ENCODE results near the gene MTAP. TPM values are rescaled to one million over a fixed set of nuclear protein-coding genes. Genes with fewer than 3 reads are reported as not detected.

The MTAP gene
- total and polyA plus RNA-seq, 9 of the 15 experiments (the other 6 are each of a cell fraction or from before 2014, with no cell fraction given): 0.07 TPM; not detected in 8

- H3K27me3 ChIP-seq (ENCODE audit: control insufficient read depth in 2 of 2, insufficient read depth in 2 of 2, low read length in 2 of 2): no peaks in the 10 kb centered on the region
- DNase-seq (ENCODE audit: extremely low read depth in 1 of 4, low spot score in 3 of 4) (no peak), ATAC-seq (no peak), FAIRE-seq (no peak)
- H3K4me3 ChIP-seq: no peak overlapping the region
- intact Hi-C loops (cut with micrococcal nuclease): no loop called here
- H3K4me1 ChIP-seq (replicated peaks in 1 of 2; ENCODE audit: control insufficient read depth in 2 of 2, insufficient read depth in 2 of 2, low read length in 2 of 2): no peaks in the 10 kb centered on the region
- H3K9ac ChIP-seq (ENCODE audit: insufficient read depth in 1 of 2, low read depth in 2 of 2, low read length in 2 of 2): no peak overlapping the region
- H3K4me2 ChIP-seq (ENCODE audit: insufficient read depth, low read length): no peak overlapping the region
- no peak for TF ChIP-seq XRCC5 (IDR thresholded peaks at IDR 0.05; ENCODE audit: low read depth, low read length)
- no peak for TF ChIP-seq NCOA1 (IDR thresholded peaks at IDR 0.05; ENCODE audit: low read depth)
- no peaks in the 10 kb centered on the region for H4K20me1 ChIP-seq (replicated peaks; ENCODE audit: control insufficient read depth, insufficient read depth, low read length)
- in situ Hi-C loops (cut with MboI): no loop called here
- ChIA-PET CTCF (ENCODE audit: low intra/inter-chr PET ratio) (no interaction called here), POLR2A (no interaction called here)
- BruUV-seq (replicated peaks): no TSS peak
- H3K9me1 ChIP-seq (ENCODE audit: control insufficient read depth, insufficient read depth, low read length): no peaks in the 10 kb centered on the region
- H3K9me3 ChIP-seq (replicated peaks; ENCODE audit: control insufficient read depth, insufficient read depth, low read depth, low read length): no peaks in the 10 kb centered on the region
- H3K27ac ChIP-seq (ENCODE audit: extremely low read depth, low read depth, low read length): no peak overlapping the region
- no peaks in the 10 kb centered on the region for H3K79me2 ChIP-seq (ENCODE audit: control insufficient read depth, insufficient read depth, low read length)
- H3K36me3 ChIP-seq (ENCODE audit: control insufficient read depth, insufficient read depth, low read length): no peaks in the 10 kb centered on the region
- no CpG with 5 or more reads among the region's 1 CpG for WGBS (ENCODE audit: insufficient coverage, low coverage, missing lambda C conversion rate)
- no peak overlapping the region for H2AFZ ChIP-seq (ENCODE audit: low read depth, low read length)
Observed at GRCh38 chr9:21889673-21890072, 87.2 kb downstream of the MTAP start.

GRCh38 chr9:21890696-21891095 lies 88.3 kb downstream of the MTAP start:
- H3K9ac ChIP-seq (ENCODE audit: insufficient read depth in 1 of 2, low read depth in 2 of 2, low read length in 2 of 2): no peak overlapping the region
- H3K79me2 ChIP-seq (ENCODE audit: control insufficient read depth, insufficient read depth, low read length): no peaks in the 10 kb centered on the region
- ChIA-PET CTCF (ENCODE audit: low intra/inter-chr PET ratio) (no interaction called here), POLR2A (no interaction called here)
- FAIRE-seq (no peak), DNase-seq (ENCODE audit: extremely low read depth in 1 of 4, low spot score in 3 of 4) (no peak), ATAC-seq (no peak)
- no peaks in the 10 kb centered on the region for H3K36me3 ChIP-seq (ENCODE audit: control insufficient read depth, insufficient read depth, low read length)
- H3K9me3 ChIP-seq (replicated peaks; ENCODE audit: control insufficient read depth, insufficient read depth, low read depth, low read length): no peaks in the 10 kb centered on the region
- no peak overlapping the region for H2AFZ ChIP-seq (ENCODE audit: low read depth, low read length)
- H3K27ac ChIP-seq (ENCODE audit: extremely low read depth, low read depth, low read length): no peak overlapping the region
- in situ Hi-C loops (cut with MboI) (no loop called here), intact Hi-C loops (cut with micrococcal nuclease) (no loop called here)
- H3K4me3 ChIP-seq: no peak overlapping the region
- no TSS peak for BruUV-seq (replicated peaks)
- no peaks in the 10 kb centered on the region for H4K20me1 ChIP-seq (replicated peaks; ENCODE audit: control insufficient read depth, insufficient read depth, low read length)
- H3K9me1 ChIP-seq (ENCODE audit: control insufficient read depth, insufficient read depth, low read length): no peaks in the 10 kb centered on the region
- no CpG with 5 or more reads among the region's 5 CpGs for WGBS (ENCODE audit: insufficient coverage, low coverage, missing lambda C conversion rate)
- no peak overlapping the region for H3K4me2 ChIP-seq (ENCODE audit: insufficient read depth, low read length)
- H3K27me3 ChIP-seq (ENCODE audit: control insufficient read depth in 2 of 2, insufficient read depth in 2 of 2, low read length in 2 of 2): no peaks in the 10 kb centered on the region
- no peaks in the 10 kb centered on the region for H3K4me1 ChIP-seq (replicated peaks in 1 of 2; ENCODE audit: control insufficient read depth in 2 of 2, insufficient read depth in 2 of 2, low read length in 2 of 2)
- no peak for TF ChIP-seq THRA (IDR thresholded peaks at IDR 0.05)
- TF ChIP-seq U2AF2 (optimal IDR thresholded peaks at IDR 0.05; ENCODE audit: low read depth, low read length): no peak
- TF ChIP-seq SPI1 (IDR thresholded peaks at IDR 0.05; ENCODE audit: borderline replicate concordance, low read depth, low read length): no peak
- TF ChIP-seq NCOR1 (IDR thresholded peaks at IDR 0.05): no peak
- TF ChIP-seq AFF4 (CRISPR knock-in tag; IDR thresholded peaks at IDR 0.05): no peak
- no peak for TF ChIP-seq PHB (CRISPR knock-in tag; IDR thresholded peaks at IDR 0.05)
- no peak for TF ChIP-seq ZNF695 (CRISPR knock-in tag; IDR thresholded peaks at IDR 0.05)
- no peak for TF ChIP-seq CEBPG (CRISPR knock-in tag; IDR thresholded peaks at IDR 0.05)
- no peak for TF ChIP-seq CEBPG (tag; conservative IDR thresholded peaks at IDR 0.05 in 1 of 2, IDR thresholded peaks at IDR 0.05 in 1 of 2)
- no peak for TF ChIP-seq DMBX1 (CRISPR knock-in tag; IDR thresholded peaks at IDR 0.05; ENCODE audit: borderline replicate concordance)
- TF ChIP-seq ZNF408 (CRISPR knock-in tag; IDR thresholded peaks at IDR 0.05; ENCODE audit: low read depth): no peak
- no peak for TF ChIP-seq GATAD2B (IDR thresholded peaks at IDR 0.05; ENCODE audit: borderline replicate concordance)
